Lower leg skin (tissue), 3 donors: ENCODE data around the gene MYO3B.

Experiments used
- POLR2A ChIP-seq, 2 donors: fragments of 450-650 bp; IDR thresholded peaks; one replicate each; pipeline ENCODE4 v1.6.1; 2016 to 2017; ENCODE audit warnings: antibody characterized with exemption in 2 of 2, mild to moderate bottlenecking in 1 of 2, moderate library complexity in 1 of 2
- TF ChIP-seq, protein P1 (sequence below), 3 donors: fragments of 450-650 bp; IDR thresholded peaks; one replicate each; pipeline ENCODE4 v1.5.1; 2016; ENCODE audit warnings: antibody characterized with exemption in 3 of 3, mild to moderate bottlenecking in 3 of 3, moderate library complexity in 2 of 3

DNA sequence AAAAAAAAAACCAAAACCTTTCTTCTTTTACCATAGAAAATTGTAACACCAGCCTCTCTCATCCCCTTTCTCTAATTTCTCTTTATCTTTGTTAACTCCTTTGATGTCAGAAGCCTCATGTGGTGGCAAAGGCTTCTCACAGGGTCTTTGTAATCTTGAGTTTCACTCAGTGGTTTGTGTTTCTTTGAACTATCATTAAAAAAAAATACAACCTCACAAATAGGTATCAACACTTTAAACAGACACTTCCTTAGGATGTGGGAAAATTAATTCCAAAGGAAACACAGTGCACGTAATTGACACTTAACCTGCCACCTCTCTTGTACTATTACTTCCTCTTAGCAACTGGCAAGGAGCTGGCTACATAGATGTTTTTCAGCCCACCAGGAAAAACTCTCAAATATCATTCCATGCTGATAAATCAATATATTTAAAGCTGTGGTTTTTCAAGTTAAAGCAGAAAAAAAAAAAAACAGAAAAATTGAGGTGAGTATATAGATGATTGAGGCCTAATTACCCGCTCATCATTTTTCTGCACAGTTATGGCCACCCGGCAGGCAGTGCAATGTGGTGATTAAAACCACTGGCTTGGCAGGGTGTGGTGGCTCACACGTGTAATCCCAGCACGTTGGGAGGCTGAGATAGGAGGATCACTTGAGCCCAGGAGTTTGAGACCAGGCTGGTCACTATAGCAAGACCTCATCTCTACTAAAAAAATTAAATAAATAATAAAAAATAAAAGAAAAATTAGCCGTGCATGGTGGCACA, 193.5 kb downstream of the MYO3B start:
- TF ChIP-seq, protein P1, sequence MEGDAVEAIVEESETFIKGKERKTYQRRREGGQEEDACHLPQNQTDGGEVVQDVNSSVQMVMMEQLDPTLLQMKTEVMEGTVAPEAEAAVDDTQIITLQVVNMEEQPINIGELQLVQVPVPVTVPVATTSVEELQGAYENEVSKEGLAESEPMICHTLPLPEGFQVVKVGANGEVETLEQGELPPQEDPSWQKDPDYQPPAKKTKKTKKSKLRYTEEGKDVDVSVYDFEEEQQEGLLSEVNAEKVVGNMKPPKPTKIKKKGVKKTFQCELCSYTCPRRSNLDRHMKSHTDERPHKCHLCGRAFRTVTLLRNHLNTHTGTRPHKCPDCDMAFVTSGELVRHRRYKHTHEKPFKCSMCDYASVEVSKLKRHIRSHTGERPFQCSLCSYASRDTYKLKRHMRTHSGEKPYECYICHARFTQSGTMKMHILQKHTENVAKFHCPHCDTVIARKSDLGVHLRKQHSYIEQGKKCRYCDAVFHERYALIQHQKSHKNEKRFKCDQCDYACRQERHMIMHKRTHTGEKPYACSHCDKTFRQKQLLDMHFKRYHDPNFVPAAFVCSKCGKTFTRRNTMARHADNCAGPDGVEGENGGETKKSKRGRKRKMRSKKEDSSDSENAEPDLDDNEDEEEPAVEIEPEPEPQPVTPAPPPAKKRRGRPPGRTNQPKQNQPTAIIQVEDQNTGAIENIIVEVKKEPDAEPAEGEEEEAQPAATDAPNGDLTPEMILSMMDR (IDR thresholded peaks at IDR 0.05) = no peak
- TF ChIP-seq POLR2A (IDR thresholded peaks at IDR 0.05) = no peak
